NCI-H510A (cell line): ENCODE measurements around the gene RCN1.
"Not testable (repeated sequence)": the region's sequence is repeated elsewhere in the genome, so short reads cannot be mapped to it uniquely, and the experiment has no call there.

Experiments
- DNase-seq: peaks from one replicate; lab custom pipeline; 2025; lab: John Stamatoyannopoulos, UW

RCN1 gene

DNA sequence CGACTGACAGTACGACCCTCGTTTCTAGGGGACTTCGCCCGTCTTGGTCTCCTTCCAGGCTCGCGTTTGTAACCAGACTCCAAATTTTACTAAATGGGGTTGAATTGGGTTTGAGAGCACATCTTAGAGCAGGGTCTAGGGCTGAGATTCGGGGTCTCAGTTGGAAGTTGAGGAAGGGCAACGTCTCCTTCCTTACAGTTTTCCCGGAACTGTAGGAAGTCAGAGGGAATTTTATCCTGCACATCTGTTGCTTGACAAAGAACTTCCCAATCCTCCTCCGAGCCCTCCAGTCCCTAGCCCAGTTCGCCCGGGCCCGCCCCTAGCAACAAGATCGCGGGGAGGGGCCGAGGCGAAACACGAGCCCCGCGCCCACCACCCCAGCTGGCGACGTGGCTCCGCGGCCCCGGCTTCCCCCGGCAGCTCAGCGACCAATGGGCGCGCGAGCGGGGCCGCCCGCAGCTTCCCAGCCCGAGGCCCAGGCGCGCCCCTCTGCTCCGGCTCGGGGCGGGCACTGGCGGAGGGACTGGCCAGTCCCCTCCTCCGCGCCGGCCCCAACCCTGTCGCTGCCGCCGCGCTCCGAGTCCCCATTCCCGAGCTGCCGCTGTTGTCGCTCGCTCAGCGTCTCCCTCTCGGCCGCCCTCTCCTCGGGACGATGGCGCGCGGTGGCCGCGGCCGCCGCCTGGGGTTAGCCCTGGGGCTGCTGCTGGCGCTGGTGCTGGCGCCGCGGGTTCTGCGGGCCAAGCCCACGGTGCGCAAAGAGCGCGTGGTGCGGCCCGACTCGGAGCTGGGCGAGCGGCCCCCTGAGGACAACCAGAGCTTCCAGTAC, at the start of gene RCN1:
TSS of gene RCN1 (plus strand) at position 530 of the 826 bp plus-strand sequence. CDS start at position 653, 123 bp downstream.
- DNase-seq, result peak; percentile 52

DNA sequence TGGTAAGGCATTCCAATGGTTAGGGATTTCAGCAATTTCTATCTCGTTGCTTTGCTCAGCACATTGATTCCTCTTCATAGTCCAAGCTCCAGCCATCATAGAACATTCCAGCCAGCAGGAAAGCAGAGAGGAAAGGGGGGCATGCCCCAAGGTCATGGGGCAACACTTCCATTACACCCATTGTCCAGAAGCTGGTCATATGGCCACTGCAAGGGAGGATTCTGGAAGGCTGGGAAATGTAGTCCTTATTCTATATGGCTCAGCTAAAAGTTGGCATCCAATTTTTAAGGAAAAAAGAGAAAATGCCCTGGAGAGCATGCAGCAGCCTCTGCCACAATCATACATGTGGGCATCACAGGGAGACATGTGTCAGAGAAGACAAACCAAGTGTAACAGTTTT, 47.1 kb upstream of the RCN1 start:
- no peak for DNase-seq

DNA sequence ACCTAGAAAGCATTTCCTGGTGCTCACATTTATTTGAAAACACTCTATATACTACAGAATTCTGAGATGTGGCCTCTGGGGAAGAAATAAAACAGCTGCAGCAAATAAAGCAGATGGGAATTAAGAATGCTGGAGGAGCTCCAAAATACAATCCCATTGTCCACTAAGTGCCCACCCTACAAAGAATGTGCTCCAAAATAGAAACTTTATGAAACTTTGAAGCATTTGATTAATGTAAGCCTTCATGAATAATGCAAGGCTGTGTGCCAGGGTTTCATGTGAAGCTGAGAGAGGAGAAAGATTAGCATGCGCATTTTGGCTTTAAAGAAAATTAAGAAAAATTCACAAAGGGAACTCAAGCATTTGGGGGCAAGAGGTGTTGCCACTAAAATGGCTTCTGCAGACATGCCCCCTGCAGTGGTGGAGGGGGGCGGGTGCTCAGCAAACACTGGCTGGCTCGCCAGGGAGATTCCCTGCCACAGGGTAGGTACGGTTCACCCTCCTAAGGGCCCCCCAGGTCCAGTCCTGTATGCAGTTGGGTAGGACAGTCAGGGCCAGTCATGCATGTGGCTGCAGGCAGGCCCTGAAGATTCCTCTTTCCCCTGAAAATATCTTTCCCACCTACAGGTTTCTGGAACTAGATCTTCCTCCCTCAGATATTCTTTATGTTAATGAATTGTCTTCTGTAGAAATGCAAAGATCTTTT, 46.6 kb upstream of the RCN1 start:
- DNase-seq, result no peak

DNA sequence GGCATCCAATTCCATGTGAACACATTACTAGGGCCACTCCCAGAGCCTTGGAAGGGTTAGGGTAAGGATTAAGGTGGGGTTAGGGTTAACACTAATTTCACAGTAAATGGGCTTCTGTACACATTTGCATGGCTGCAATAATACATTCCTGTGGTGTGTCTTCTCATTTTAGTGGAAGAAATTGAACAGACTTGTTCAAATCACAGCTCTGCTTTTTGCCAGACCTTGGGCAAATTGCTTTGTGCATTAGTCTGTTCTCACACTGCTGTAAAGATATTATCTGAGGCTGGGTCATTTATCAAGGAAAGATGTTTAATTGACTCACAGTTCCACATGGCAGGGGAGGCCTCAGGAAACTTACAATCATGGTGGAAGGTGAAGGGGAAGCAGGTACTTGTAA, 45.4 kb upstream of the RCN1 start:
- DNase-seq, result no peak

DNA sequence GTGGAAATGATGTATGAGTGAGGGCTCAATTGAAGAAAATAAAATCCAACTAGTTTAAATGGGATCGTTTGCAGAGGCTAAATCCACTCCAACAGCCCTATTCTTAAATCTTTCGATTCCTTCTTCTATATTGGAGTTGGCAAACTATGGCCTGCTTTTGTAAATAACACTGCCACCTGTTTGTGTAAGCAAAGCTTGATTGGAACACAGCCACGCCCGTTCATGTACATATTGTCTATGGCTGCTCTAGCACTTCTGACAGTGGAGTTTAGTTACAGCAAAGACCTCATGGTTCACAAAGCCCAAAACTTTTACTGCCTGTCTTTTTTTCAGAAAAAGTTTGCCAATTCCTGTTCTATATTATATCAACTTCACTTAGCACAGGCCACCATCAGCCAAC, 40.6 kb upstream of the RCN1 start:
- DNase-seq, result no peak

DNA sequence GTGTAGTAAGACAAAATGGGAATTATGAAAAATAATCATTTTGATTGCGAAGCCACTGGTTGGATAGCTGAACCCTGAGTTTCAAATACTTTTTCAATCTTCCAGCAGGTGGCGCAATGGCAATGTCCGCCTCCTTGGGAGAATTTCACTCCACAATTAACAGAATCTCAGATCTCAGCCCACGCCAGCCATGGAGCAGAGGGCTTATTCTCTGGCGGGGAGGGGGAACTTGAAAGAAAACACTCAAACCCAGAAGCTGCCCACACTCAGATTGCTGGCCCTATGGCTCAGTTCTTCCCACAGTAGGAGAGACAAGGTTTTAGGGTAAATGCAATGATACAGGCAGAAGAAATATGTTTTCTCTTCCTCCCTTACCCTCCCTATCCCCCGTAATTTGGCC, 38.7 kb upstream of the RCN1 start:
- no peak for DNase-seq

DNA sequence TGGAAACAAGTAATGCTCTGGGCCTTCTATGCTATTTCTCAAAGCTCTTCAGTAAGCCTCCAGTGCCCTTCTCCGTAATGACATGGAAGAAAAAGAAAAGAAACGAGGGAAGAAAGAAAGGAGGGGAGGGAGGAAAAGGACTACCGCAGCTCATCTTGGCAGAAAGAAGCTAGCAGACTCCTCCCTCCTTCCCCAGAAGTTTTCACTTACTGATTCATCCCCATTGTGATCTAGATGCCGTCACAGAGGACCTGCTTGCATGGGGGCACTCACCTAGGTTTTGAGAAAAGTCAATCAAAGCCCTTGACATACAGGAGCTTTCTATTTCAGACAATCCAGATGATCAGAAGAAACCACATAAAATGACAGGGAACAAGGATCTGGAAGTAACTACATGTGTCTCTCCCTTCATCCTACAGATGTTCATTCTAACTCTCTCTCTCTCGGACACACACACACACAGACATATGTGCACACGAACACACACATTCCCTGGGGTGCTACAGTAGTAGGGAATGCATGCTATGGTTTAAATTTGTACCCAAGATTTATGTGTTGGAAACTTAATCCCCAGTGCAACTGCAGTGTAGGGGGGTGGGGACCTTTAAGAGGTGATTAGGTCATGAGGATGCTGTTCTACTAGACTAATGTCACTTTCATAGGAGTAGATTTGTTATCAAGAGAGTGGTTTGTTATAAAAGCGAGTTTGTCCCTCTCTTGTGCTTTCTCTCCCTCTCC, 37.6 kb upstream of the RCN1 start:
- no peak for DNase-seq

DNA sequence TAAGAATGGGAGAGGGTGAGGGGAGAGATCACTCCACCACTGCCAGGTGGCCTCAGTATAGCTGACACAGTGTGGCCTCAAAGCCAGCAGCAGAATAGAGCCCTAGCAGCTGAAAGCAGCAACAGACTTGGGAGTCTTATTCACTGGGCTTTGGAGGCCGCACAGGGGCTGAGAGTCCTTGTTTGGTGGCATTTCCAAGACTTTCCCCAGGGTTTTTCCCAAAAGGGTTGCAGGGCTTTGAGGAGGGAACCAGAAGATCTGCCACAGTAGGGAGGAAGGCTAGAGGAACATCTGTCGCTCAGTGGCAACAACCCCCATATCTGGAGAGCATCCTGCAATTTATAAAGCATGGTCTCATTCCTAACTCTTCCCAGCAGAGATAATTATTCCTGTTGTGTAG, 35.0 kb upstream of the RCN1 start:
- no peak for DNase-seq

DNA sequence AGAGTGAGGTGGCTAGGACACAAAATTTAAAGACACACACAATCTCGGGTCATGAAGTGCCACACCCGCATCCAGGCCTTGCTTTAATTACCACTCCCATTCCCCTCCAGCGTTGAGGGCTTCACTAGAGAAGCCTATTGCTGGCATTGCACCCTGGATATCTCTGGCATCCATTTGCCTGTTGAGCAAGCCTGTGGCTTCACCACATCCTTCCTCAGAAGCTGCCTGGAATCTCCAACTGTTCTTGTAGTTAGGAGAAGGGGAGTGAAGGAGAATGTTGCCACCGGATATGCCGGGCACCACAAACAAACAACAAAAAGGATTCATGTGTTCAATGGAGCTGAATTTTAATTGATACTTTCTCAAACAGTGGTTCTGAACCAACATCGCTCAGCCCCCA, 34.4 kb upstream of the RCN1 start:
- DNase-seq, result no peak

DNA sequence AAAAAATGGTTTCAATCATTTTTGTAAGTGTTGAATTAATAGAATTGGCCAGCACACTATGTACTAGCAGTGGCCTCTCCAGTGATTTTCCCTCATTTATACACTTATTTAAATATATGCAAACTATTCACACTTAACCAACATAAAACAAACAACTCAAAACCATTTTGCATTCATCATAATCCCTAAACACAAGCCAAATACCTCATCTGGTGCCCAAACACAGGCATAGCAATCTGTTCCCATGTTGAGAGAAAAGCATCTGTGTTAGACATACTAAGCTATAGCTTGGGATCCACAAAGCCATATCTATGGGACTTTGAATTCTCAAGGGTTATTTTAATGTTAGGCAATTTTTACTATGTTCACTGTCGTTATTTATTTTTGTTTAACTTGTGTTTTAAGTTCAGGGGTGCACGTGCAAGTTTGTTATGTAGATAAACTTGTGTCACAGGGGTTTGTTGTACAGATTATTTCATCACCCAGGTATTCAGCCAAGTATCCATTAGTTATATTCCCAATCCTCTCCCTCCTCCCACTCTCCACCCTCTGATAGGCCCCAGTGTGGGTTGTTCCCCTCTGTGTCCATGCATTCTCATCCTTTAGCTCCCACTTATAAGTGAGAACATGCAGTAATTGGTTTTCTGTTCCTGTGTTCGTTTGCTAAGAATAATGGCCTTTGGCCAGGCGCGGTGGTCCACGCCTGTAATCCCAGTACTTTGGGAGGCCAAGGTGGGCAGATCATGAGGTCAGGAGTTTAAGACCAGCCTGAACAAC, 31.0 kb upstream of the RCN1 start:
- DNase-seq, result no peak

DNA sequence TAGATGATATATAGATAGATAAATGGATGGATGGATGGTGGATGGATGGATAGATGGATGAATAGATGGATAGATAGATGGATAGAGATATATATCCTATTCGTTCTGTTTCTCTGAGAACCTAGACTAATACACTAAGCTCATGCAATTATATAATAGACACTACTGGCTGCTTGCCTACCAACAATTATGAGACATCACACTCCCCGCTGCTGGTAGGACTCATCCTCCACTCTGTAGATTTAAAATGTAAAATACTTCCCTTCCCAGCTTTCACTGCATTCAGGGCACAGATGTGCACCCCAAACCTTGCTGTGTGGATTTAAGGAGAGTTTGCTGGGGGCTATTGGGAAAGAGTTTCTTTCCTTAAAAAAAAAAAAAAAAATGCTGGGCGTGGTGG, 28.3 kb upstream of the RCN1 start:
- DNase-seq, result no peak

DNA sequence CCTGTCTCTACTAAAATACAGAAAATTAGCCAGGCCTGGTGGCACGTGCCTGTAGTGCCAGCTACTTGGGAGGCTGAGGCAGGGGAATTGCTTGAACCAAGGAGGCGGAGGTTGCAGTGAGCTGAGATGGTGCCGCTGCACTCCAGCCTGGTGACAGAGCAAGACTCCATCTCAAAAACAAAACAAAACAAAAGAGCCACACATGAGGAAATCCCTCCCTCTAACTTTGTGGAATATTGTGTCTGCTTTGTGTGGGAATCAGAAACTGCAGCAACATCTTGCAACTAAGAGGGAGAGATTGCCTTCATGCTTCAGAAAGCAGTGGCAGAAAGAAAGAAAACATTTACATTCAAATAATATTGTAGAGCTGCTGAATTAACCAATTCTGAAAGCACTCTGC, 27.8 kb upstream of the RCN1 start:
- DNase-seq, result not testable (repeated sequence)

DNA sequence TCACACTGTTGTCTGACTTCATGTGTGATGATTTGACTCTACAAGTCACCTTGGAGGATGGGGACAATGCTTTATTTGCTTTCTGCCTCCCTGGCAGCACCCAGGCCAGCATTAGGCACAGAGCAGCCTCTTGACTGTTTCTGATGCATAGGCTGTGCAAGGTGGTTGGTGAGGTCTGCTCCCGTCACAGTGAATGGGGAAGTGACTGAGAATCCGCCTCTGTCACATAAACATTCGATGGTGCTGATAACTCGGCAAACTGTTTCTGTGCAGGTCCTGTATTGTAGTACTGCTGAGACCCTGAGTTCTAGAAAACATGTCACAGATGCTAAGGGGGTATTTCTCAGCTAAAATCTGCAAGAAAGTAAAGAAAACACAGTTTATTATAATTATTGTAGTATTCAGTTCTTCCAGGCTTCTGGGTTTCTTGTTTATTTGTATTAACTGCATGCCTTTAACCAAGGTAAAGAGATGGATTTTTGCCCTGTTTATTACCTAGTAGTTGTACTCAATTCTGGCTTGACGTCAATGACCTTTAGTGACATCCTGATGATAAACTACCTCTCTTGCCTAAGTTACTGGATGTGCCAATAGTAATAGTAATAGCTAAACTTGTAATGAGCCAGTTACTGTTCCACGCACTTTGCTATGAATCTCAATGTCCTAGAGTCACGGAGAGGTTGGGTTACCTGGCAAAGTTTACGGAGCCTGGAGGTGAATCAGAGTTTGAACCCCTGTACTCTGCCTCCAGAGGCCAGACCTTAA, 24.8 kb upstream of the RCN1 start:
- DNase-seq, result no peak

DNA sequence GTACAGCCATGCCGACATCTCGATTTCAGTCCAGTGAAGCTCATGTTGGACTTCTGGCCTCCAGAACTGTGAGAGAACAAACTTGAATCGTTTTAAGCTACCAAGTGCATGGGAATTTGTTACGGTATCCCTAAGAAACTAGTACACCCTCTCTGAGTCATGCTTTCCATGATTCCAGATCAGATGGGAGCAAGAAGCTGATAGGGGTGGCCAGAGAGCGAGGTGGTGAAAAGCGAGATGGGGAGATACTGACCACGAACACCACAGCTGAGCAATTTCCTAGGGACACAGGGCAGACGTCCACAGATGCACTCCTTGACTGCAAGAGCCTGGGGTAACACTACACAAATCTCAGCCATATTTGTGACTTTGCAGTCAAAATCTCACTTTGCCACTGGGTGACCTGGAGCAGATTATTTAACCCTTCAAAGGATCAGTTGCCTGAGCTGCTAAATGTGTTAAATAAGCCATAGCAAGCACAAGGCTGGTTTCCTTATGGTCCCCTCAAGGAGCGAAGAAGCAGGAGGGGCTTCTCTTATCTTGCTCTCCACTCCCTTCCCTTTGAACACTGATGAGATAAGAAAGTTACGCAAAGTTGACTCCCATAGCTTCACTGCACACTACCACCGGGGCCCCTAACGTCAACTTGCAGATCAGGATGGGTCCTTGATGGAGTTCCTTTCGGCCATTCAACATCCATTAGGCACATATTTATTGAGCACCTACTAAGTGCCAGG, 22.6 kb upstream of the RCN1 start:
- DNase-seq, result no peak

DNA sequence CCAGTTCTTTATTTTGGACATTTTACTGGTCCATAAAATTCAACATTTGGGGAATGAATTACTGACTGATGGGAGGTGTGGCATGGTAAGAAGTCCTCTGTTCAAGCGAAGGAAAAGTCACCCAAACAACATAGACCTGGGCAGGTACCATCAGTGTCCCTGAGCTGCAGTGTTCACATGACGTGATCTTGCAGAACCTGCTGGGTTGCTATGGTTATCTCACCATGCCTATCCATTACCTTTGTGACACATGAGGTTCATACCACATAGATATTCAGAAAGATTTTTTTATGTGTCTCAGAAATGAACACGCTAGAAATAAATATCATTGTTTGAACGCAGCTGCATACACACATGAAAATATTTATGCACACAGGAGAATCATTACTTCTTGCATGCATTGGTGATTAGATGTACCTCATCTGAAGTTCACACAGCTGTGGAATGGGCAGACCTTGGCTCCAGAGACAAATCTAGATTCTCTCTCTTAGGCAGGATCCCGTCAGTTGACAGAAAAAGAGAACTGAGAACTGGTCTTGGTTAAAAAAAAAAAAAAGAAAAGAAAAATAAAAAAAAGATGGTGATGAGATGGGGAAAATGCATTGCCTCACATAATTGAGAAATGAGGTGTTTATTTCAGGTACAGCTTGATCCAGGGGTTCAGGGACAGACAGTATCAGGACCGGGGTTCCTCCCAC, 21.4 kb upstream of the RCN1 start:
- no peak for DNase-seq

DNA sequence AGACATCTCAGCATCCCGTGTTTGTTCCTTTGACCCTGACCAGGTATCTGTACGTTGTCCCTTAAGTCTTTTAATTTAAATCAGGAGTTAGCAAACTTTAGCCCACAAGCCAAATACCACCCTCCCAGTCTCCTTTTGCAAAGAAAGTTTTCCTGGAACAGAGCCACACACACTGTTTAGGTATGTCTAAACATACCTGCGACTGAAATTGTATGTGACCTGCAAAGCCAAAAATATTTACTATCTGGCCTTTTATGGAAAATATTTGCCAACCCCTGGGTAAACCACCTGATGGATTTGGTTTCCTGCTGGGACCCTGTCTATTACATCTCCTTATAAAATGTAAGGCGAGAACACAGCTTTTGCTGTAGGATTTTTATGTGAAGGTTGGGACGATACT, 20.2 kb upstream of the RCN1 start:
- DNase-seq, result no peak

DNA sequence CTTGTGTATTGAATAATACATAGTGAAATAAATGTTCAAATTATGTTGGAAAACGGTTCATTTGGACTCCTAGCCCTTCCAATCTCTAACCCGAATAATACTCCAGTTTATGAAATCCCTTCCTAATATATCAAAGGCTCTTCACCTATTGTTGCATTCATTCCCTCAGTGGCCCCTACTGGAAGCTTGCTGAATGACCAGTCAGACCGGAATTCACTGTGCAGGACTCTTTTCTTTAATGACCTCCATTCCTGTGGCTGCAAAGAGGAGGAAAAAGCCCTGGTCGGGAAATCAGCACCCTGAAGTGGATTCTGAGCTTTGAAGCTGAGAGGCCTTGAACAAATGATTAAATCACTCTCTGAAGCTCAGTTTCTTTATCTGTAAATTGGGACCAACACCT, 19.1 kb upstream of the RCN1 start:
- DNase-seq, result no peak

DNA sequence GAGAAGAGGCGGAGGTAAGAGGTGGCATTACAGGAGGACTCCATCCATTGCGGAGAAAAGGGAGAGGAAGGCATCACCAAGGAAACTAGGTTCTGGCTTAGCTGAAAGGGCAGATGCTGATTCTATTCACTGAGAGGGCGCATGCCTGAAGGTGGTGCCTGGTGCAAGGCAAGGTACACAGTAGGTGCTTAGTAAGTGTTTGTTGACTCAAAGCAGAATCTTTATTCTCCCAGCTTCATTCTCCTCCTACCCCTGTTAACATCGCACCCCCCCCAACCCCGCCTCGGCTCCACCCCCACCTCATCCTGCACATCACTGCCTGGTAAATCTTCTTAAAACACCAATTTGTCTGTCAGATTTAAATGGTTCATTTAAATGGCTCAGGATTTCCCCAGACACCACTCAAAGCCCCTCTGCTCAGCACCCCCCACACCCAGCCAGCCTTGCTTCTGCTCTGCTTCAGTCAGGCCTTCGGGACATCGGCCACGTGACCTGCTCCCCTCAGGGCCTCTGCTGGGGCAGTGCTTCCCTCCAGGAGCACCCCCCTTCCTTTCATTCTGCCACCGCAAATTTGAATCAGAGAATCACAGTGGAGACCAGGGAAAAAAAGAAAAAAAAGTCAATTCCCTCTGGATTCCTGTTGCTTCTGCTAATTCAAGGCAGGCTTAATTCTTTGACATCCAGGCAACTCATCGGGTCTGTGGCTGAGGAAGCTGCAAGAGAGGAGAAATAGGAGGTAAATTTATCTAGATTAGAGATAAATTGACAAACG, 17.8 kb upstream of the RCN1 start:
- DNase-seq, result no peak

DNA sequence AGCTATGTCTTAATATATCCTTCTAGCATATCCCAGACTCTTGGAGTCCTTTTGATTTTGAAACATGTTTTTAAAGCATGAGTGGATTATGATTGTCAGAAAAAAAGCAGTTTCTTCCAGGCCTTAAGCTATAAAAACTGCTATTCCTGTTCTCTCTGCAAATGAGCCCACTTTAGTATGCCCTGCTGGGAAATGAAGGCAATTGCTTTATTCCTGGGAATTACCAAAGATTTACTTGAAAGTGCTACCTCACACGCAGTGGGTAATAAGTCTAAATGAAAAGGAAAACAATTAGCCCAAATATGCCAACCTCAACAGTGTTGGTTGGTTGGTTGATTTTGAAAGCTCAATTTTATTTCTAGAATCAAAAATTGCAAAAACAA, 17.2 kb upstream of the RCN1 start:
- DNase-seq, result no peak
